GM12873 (cell line): Measurements from ENCODE around the gene CCDC102A.

Source experiments
- TF ChIP-seq, protein P1 (sequence below): IDR thresholded peaks from 2 replicates; pipeline ENCODE4 v1.5.1; 2012; ENCODE audit warnings: low read depth, mild to moderate bottlenecking, moderate library complexity, low read length, control low read depth; ENCODE audit not compliant: insufficient read depth; ENCODE audit errors: missing control alignments

Gene CCDC102A

DNA sequence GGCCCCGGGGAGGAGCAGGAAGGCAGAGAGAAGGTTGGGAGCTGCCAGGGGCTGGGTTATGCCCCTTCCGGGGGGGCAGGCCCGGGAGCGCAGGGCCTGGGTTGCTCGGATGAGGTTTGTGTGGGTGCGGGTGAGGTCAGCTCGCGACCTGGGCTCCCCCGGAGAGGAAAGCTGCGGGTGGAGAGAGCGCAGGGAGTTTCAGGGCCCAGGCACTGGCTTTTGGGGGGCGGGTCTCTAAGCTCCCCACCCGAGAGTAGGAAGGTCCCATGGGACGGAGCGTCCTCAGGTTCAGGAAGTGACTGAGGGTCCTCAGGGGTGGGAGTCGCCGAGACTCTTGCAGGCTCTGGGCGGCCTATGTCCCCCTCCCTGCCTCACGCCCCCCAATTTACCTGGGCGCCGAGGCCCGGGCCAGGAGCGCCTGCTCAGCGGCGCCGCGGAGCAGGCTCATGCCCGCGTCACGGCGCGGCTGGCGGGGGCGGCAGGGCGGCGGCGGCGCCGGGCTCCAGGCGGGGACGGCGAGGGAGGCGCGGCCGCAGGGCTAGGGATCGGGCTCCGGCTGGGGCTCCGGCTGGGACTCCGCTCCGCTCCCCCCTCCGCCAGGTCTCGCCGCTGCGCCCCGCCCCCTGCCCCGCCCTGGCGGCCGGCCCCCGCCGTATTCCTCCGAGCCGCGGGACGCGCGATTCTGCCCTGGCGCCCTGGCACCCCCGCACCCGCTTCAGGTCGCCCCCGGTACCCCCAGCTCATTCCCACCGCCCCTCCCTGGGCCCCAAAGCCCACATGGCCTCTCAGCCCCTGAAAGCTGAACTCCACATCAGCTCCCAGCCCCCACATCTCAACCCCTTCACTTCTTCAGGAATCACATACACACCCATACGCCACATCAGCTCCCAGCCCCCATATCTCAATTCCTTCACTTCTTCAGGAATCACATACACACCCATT, 50.2 kb downstream of the CCDC102A start, which contains the start of gene DOK4:
TSS of gene DOK4 (minus strand) at position 578 of the 942 bp plus-strand sequence. CDS start 6,986 bp downstream, outside the sequence.
- TF ChIP-seq, protein P1, sequence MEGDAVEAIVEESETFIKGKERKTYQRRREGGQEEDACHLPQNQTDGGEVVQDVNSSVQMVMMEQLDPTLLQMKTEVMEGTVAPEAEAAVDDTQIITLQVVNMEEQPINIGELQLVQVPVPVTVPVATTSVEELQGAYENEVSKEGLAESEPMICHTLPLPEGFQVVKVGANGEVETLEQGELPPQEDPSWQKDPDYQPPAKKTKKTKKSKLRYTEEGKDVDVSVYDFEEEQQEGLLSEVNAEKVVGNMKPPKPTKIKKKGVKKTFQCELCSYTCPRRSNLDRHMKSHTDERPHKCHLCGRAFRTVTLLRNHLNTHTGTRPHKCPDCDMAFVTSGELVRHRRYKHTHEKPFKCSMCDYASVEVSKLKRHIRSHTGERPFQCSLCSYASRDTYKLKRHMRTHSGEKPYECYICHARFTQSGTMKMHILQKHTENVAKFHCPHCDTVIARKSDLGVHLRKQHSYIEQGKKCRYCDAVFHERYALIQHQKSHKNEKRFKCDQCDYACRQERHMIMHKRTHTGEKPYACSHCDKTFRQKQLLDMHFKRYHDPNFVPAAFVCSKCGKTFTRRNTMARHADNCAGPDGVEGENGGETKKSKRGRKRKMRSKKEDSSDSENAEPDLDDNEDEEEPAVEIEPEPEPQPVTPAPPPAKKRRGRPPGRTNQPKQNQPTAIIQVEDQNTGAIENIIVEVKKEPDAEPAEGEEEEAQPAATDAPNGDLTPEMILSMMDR: no peak

DNA sequence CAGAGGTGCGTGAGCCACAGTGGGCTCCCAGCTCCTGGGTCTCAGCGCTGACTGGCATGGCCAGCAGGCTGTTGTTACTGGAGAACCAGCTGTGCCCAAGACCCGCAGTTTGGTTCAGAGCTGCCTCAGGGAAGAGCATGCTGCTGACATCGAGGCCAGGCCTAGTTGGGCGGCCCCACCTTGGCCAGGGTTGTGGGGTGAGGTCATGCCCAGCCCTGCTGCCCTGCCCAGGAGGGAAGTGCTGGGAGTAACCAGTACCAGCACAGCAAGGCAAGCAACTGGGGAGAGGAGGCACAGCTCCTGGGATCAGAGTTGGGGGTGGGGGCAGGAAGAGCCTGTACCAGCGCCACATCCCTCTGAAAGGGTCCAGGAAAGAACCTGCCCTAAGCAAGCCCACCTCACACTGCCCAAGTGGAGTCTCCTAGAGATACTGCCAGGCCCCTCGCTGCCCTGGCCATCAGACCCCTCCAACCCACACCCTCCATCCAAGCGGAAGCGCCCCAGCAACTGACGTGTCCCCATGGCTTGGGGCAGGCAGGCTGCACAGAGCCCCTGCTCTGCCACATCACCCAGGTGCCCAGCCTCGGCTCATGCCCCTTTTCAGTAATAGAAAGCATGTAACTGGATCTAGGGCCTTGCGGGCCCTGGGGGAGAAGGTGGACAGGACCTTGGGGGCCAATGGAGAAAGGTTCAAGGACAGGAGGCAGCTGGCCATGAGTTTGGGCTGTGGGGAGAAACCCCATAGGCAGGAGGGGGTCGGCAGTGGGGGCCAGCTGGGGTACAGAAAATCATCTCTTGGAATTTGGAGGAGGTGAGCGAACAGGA, 51.1 kb downstream of the CCDC102A start:
- TF ChIP-seq, protein P1: no peak

DNA sequence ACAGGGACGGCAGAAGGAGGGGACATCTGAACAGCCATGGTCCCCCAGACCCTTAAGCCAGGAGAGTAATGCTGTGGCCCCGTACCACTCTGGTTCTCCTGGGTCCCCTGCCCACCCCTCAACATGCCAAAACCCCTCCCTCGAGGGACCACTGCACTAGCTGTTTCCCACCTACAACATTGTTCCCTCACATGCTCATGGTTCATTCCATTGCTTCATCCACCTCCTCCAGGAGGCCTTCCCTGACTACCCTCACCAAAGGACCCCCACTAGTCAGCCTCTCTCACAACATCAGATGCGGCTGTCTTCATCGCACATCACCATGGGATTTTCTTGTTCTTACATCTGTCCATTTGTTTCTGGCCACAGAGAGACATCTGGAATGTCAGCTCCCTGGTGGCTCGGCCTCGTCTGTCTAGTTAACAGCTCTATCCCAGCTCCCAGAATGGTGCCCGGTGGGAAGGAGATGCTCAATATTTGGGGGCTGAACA, 51.8 kb downstream of the CCDC102A start:
- TF ChIP-seq, protein P1: no peak

DNA sequence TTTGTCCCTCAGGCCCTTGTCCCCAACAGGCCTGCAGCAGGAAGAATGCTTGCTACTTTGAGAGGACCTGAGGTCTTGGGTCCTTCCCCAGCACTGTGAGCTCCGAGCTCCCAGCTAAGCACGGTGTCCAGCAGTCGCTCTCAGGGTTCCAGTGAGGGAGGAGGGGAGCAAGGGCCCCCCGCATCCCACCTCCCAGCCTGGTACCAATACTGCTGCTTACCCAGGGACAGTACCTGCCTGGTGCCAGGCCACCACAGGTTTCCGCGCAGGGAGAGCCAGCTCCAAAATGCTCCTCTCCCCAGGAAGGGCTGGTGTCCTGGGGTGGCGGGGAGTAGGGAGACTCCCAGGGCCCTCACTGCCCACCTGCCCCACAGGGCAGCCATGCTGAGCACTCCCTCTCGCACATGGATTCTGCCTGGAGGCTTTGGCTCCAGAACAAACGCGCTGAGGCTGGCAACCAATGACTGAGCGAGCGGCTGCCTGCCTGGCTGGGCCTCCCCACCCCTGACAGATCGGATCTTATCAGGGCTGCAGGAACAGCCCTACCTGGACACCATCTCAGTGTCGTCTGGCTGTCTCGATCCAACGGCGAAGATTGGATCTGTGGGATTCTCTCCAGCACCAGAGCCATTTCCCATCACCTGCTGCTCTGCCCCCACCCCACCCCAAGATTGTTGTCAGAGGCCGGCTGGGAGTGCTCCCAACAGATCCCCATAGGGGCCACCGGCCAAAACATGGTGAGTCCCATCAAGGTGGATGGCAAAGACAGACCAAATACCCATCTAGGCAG, 52.5 kb downstream of the CCDC102A start:
- TF ChIP-seq, protein P1: no peak

DNA sequence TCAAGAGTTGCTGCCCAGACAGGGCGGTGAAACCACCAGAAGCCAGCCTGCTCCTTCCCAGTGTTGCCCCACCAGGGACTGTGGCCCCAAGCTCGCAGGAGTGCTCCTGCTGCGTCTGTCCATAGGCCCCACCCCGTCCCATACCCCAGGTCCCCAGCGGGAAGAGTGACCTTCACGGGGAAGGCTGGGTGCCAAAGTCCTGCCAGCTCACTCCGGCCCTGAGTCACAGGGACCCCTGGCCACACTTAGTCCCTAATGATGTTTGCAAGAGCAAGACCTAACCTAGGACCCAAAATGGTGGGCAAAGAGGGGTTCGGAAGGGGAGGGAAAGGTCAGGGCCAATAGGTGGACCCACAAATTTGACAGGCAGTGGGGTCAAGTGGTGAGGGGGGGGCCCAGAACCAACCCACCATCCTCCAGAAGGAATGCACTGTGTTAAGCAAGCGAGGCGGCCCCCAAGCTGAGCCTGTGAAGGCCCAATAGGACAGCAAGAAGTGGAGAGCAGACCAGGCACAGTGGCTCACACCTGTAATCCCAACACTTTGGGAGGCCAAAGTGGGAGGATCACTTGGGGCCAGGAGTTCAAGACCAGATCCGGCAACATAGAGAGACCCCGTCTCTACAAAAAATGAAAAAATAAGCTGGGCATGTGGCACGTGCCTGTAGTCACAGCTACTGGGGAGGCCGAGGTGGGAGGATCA, 53.4 kb downstream of the CCDC102A start:
- TF ChIP-seq, protein P1: no peak

DNA sequence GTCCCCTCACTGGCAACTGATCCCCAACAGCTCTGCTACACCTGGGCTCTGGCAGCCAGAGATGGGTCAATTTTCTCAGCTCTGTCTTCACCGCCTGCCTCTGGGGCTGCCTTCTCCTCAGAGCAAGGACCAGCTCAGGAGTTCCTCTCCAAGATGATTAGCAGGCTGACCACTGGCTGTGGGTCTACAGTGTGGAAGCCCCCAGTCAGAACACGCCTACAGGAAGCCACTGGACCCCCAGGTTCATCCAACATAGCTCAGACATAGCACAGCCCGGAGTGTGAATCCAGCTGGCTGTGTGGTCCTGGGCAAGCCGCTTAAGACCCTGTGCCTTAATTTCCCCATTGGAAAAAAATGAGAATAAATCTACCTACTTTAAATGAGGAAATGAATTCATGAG, 55.0 kb downstream of the CCDC102A start:
- TF ChIP-seq, protein P1: no peak
